HFF-Myc (cell line): ENCODE measurements around the gene CSNK2B.

Experiments used
- DNase-seq: peaks from one replicate; pipeline ENCODE4 v3.0.0-alpha.2; 2011; ENCODE audit warnings: low read depth; ENCODE audit errors: extremely low read depth
- H3K4me3 ChIP-seq: replicated peaks from 2 replicates; pipeline ENCODE4 v1.5.1; 2011; ENCODE audit warnings: low read depth, mild to moderate bottlenecking, control low read depth, low read length
- CTCF ChIP-seq: IDR thresholded peaks from 2 replicates; pipeline ENCODE4 v1.5.1; 2012; ENCODE audit warnings: mild to moderate bottlenecking, low read depth, low read length, control low read depth; ENCODE audit errors: missing control alignments

The CSNK2B gene

GRCh38 chr6:31657406-31658157 is 8.3 kb upstream of the CSNK2B start:
- no peak for DNase-seq
- H3K4me3 ChIP-seq = no peak overlapping the region
- no peak for TF ChIP-seq CTCF

- TF ChIP-seq CTCF = no peak
These were observed 7.7 kb upstream of the CSNK2B start for GRCh38 chr6:31658158-31658688.

GRCh38 chr6:31658983-31659648 is 6.8 kb upstream of the CSNK2B start:
- no peak for DNase-seq
- peak overlapping the region; percentile 71 for H3K4me3 ChIP-seq
- no peak for TF ChIP-seq CTCF

More at GRCh38 chr6:31658158-31658688, 7.7 kb upstream of the CSNK2B start:
- DNase-seq = no peak
- H3K4me3 ChIP-seq = no peak overlapping the region

GRCh38 chr6:31659649-31660380 is 6.1 kb upstream of the CSNK2B start:
- peak overlapping the region; percentile 71 for H3K4me3 ChIP-seq
- DNase-seq = no peak
- no peak for TF ChIP-seq CTCF

- TF ChIP-seq CTCF = no peak
- DNase-seq = no peak
- H3K4me3 ChIP-seq = peak within 1 kb of the TSS; percentile 71
These were observed 5.3 kb upstream of the CSNK2B start, which contains the start of gene C6orf47 for GRCh38 chr6:31660381-31661261. C6orf47 (minus strand) TSS chr6:31660778; CDS start chr6:31659947, 831 bp downstream.
